HG02884 (cell line): ENCODE results near the gene NMD3.
A peak's percentile ranks its signal among the peaks of the same experiment; 100 is the strongest.
"Not testable (repeated sequence)": the region's sequence is repeated elsewhere in the genome, so short reads cannot be mapped to it uniquely, and the experiment has no call there.

Experiments
- ATAC-seq: cut with Tn5 transposase; IDR thresholded peaks from one replicate; pipeline ENCODE4 v1.9.1; 2021; ENCODE audit warnings: mild to moderate bottlenecking, moderate library complexity; ENCODE audit not compliant: unreplicated experiment

NMD3 gene

DNA sequence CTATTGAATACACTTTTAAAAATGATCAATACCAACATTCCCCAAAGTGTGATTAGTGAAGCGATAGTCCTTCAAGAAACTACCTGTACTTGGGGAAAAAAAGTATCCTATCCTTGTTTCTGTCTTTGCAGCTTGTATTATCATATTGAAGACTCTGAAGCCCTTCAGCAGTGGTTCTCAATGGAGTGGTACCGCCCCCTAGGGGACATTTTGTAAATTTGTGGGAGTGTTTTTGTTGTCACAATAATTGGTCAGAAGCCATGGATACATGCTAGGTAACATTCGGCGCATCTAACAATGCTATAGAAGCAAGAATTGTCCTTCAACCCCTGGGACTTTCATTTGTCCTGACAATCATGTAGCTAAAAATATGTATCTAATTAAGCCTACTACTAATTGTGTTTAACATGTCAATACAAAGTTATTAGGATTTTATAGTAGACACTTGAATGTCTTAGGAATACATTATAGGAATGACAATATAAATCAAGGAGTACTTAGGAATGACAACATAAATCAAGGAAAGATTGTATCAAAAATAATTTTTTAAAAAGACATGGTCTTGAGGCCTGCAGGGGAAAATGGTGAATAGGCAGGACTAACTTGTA lies 53.7 kb downstream of the NMD3 start:
- ATAC-seq, result peak; percentile 77

DNA sequence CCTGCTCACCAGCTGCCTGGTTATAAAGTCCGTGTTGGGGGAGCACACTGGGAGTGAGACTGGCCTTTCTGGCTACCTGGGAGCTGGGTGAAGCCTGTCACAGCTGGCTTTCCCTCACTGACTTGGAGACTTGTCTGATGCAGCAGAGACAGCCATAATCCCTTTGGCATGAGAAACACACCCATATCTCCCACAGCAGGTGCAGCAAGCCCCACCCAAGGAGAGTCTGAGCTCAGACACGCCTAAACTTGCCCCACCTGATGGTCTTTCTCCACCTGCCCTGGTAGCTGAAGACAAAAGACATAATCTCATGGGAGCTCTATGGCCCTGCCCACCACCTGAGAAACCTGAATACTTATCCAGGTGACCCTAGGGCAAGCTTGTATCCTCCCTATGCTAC lies 54.8 kb downstream of the NMD3 start:
- no peak for ATAC-seq

DNA sequence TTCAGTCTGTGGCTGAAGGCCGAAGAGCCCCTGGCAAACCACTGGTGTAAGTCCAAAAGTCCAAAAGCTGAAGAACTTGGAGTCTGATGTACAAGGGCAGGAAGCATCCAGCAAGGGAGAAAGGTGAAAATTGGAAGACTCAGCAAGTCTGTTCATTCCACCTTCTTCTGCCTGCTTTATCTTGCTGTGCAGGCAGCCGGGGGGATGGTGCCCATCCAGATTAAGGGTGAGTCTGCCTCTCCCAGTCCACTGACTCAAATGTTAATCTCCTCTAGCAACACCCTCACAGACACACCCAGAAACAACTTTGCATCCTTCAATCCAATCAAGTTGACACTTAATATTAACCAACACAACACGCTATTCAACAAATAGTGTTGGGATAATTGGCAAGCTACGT lies 61.3 kb downstream of the NMD3 start:
- not testable (repeated sequence) for ATAC-seq

DNA sequence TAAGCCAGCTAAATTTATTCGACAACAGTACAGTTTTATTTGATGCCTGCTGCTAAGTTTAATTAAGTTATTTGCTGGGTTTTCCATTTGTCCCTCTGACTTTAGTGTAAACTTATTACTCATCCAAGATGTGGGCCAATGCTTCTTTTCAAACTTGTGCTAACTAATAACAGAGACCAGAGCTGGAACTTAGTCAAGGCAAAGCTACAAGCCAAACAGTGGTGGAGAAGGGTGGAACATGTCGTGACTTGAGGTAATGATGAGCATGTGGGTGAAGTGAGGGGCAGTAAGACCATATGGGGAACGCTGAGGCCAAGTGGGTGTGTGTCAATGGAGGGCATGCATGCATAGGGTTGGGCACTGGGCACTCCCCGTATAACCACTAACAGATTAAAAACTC lies 63.9 kb downstream of the NMD3 start:
- no peak for ATAC-seq

DNA sequence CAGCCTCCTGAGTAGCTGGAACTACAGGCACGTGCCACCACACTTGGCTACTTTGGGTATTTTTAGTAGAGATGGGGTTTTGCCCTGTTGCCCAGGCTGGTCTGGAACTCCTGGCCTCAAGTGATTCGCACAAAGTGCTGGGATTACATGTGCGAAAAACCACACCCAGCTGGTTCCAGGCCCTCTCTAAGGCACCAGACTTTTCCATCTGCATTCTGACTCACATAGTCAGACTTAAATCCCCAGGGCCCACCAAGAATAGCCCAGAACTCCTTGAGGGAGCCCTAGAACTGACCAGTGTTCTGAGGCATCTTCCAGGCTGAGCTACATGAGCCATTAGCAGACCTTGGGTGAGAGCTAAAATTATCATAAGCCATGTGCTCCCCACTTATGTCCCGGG lies 68.1 kb downstream of the NMD3 start:
- ATAC-seq, result no peak

DNA sequence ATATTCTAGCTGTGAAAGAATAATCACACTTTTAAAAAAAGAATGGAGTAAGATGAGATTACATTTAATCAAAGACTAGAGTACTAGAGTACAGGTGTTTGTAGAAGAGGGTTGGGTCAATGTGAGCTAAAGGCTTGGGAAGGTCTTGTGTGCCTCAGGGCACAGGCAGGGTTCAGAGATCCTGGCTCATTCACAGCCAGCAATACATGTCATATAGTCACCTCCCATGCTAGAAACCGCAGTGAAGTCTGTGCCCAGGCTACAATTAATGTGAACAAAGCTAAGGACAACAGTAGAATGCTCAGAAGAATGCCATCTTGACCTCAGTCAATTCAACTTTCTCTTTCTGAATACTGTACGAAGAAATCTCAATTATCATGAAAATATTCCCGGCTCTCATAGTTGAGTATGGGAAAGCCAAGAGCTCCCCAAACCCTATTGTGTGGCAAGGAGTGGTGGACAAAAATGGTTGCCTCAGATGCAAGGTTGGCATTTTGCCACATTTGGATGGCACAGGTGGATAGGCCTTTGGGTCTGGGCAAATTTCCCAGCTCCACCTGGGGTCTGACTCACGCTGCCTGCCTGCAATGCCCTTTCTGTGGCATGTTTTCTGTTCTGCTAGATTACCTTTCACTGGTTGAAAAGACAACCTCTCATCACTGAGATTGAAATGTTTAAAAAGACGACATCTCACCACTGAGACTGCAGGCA lies 70.2 kb downstream of the NMD3 start:
- no peak for ATAC-seq

DNA sequence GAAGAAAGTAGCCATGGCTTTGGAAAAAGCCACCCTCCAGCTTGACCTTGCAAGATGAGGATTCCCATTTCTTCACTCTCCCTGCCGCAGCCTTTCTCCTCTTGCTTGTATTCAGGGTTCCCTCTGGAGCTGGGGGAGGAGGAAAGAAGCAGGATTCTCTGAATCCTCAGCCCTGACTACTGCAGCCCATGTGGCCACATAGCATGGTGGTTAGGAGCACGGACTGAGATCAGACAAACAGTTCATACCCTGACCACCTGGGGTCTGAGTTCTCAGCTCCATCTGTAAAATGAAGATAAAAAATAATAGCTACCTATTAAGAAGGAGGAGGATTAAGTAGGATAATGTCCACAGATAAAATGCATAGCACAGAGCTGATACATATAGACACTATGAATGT lies 72.3 kb downstream of the NMD3 start:
- ATAC-seq, result no peak

DNA sequence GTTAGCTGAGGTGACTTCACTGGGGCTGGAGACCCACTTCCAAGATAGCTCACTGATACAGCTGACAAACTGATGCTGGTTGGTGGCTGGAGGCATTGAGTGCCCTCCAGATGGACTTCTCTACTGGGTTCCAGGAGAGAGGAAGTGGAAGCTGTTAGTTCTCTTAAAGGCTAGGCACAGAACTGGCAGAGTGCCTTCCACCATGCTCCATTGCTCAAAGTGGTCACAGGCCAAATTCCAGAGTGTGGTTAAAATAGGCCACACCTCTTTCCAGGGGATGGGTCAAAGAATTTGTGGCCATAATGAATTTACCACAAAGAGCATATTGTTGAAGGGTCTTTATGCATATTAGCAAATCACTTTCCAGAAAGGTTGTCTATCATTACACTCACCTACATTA lies 74.2 kb downstream of the NMD3 start:
- ATAC-seq, result no peak

DNA sequence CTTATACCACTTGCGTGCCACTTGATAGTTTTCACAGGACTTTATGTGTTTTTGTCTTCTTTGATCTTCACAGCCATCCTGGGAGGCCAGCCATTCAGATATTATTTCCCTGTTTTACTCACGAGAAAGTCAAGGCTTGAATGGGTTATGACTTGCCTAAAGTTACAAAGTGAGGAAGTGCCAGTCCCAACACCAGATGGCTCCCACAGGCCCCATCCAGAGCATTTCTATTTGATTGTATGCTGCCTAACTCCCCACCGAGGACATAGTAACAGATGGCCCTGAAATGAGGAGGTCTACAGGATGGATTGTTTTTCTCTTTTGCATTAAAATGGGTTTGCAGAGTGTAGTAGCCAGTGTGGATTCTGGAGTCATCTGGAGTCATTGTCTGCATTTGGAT lies 75.7 kb downstream of the NMD3 start:
- no peak for ATAC-seq
